GM23248 (cell line): ENCODE data around the gene PIH1D1. TPM values are rescaled to one million over a fixed set of nuclear protein-coding genes. Genes with fewer than 3 reads are reported as not detected.

ENCODE experiments used
- DNase-seq: peaks from one replicate; pipeline ENCODE4 v3.0.0-alpha.2; 2015
- H2AFZ ChIP-seq: fragments of 200-600 bp; sonication (generic); 2 replicates; pipeline ENCODE4 v1.6.1; 2016; ENCODE audit warnings: antibody characterized with exemption
- H3F3A ChIP-seq: fragments of 200-600 bp; sonication (generic); 2 replicates; pipeline ENCODE4 v1.6.1; 2016; ENCODE audit warnings: mild to moderate bottlenecking, antibody characterized with exemption, mixed run types; ENCODE audit not compliant: insufficient read depth
- H3K27ac ChIP-seq: fragments of 200-600 bp; sonication (generic); 2 replicates; pipeline ENCODE4 v1.5.1; 2016; ENCODE audit warnings: mild to moderate bottlenecking
- H3K27me3 ChIP-seq: fragments of 200-600 bp; sonication (generic); replicated peaks from 2 replicates; pipeline ENCODE4 v1.6.1; 2016; ENCODE audit warnings: mild to moderate bottlenecking; ENCODE audit not compliant: insufficient read depth
- H3K36me3 ChIP-seq: fragments of 200-600 bp; sonication (generic); 2 replicates; pipeline ENCODE4 v1.6.1; 2016; ENCODE audit warnings: low read depth, mild to moderate bottlenecking
- H3K4me1 ChIP-seq: fragments of 200-600 bp; sonication (generic); 2 replicates; pipeline ENCODE4 v1.6.1; 2016; ENCODE audit warnings: mild to moderate bottlenecking; ENCODE audit not compliant: insufficient read depth
- H3K4me2 ChIP-seq: fragments of 200-600 bp; sonication (generic); one replicate; pipeline ENCODE4 v1.6.1; 2016; ENCODE audit warnings: mild to moderate bottlenecking; ENCODE audit not compliant: unreplicated experiment
- H3K4me3 ChIP-seq: fragments of 200-600 bp; sonication (generic); 2 replicates; pipeline ENCODE4 v1.5.1; 2016; ENCODE audit warnings: mild to moderate bottlenecking
- H3K79me2 ChIP-seq: fragments of 200-600 bp; sonication (generic); 2 replicates; pipeline ENCODE4 v1.6.1; 2016; ENCODE audit warnings: mild to moderate bottlenecking; ENCODE audit not compliant: insufficient read depth
- H3K9ac ChIP-seq: fragments of 200-600 bp; sonication (generic); 2 replicates; pipeline ENCODE4 v1.6.1; 2016; ENCODE audit warnings: mild to moderate bottlenecking
- H3K9me2 ChIP-seq: fragments of 200-600 bp; sonication (generic); 2 replicates; pipeline ENCODE4 v1.6.1; 2016; ENCODE audit warnings: mixed run types, mild to moderate bottlenecking, moderate library complexity; ENCODE audit not compliant: insufficient read depth
- H3K9me3 ChIP-seq: fragments of 200-600 bp; sonication (generic); one replicate; pipeline ENCODE4 v1.6.1; 2017; ENCODE audit warnings: low read depth
- H4K20me1 ChIP-seq: fragments of 200-600 bp; sonication (generic); 2 replicates; pipeline ENCODE4 v1.6.0; 2016; ENCODE audit not compliant: insufficient read depth
- EZH2 ChIP-seq: fragments of 200-600 bp; sonication (generic); IDR thresholded peaks from 2 replicates; pipeline ENCODE4 v1.6.1; 2018; ENCODE audit warnings: antibody characterized with exemption, mild to moderate bottlenecking; ENCODE audit not compliant: insufficient read depth, poor library complexity, severe bottlenecking
- EZH2phosphoT487 ChIP-seq: fragments of 200-600 bp; sonication (generic); IDR thresholded peaks from 2 replicates; pipeline ENCODE4 v1.6.1; 2018; ENCODE audit warnings: antibody characterized with exemption, moderate library complexity, mild to moderate bottlenecking, low read depth; ENCODE audit not compliant: insufficient read depth
- WGBS, 2 experiments: methylation state at CpG; one replicate each; pipeline ENCODE4 v1.1.6; 2015 to 2017; ENCODE audit warnings: low lambda C conversion rate in 2 of 2, low coverage in 1 of 2; ENCODE audit errors: missing lambda C conversion rate in 2 of 2; 5-methylcytosine and 5-hydroxymethylcytosine counted together
- in situ Hi-C: fragments of 300-500 bp; cut with MboI; formaldehyde crosslinking; loops from 2 replicates; pipeline ENCODE4 v1.15.0; 2020
- polyA plus RNA-seq: library from polyadenylated mRNA; unstranded; fragments of >200 nt; fragmentation: Nextera tagmentation; extraction: Ambion mirVana; gene quantifications from 2 replicates; pipeline ENCODE4 v1.2.1, GENCODE V29; 2016
- total RNA-seq: library from RNA; depleted of rRNA; stranded (reverse); fragments of >200 nt; shearing (Covaris generic); gene quantifications from 2 replicates; pipeline ENCODE4 v1.2.3, GENCODE V29; 2014

PIH1D1 gene
- total and polyA plus RNA-seq, 2 experiments from 2014 or later, result 73.5 to 90.2 TPM

DNA sequence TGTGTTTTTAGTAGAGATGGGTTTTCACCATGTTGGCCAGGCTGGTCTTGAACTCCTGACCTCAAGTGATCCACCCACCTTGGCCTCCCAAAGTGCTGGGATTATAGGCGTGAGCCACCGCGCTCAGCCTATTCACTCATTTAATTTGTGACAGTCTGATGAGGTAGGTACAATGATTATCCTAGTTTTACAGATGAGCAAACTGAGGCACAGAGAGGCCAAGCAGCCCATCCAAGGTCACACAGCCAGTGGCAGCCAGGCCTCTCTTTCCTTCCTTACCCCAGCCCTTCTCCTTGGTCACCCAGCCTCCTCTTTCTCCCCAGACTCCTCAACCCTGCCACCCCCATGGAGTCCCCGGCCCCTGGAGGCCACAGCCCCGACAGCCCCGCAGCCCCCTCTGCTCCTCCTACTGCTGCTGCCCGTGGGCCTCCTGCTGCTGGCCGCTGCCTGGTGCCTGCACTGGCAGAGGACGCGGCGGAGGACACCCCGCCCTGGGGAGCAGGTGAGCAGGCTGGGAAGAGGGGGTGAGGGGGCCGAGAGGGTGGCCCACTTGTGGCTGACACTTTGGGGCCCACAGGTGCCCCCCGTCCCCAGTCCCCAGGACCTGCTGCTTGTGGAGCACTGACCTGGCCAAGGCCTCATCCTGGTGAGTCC, 28.5 kb upstream of the PIH1D1 start:
- Histone ChIP-seq H3K9me3 (no peaks in the 10 kb centered on the region), H3K4me2 (no peak overlapping the region), H3K36me3 (no peaks in the 10 kb centered on the region), H3K9ac (no peak overlapping the region), H2AFZ (no peak overlapping the region), H3K9me2 (no peaks in the 10 kb centered on the region), H3K4me3 (no peak overlapping the region), H3K27me3 (no peaks in the 10 kb centered on the region), H3K4me1 (no peaks in the 10 kb centered on the region), H4K20me1 (no peaks in the 10 kb centered on the region), H3F3A (no peaks in the 10 kb centered on the region), H3K27ac (no peak overlapping the region), H3K79me2 (no peaks in the 10 kb centered on the region)
- in situ Hi-C loops, result no loop called here
- WGBS, 2 experiments, result 93 to 98% methylated on average over 8 to 14 of the region's 14 CpGs
- DNase-seq, result no peak
- no peak for TF ChIP-seq EZH2phosphoT487
- TF ChIP-seq EZH2, result no peak

GRCh38 chr19:49475995-49476880, 24.6 kb upstream of the PIH1D1 start:
- no peak overlapping the region for H3K4me2 ChIP-seq
- no peak overlapping the region for H3K4me3 ChIP-seq
- peaks cover 4% of the 10 kb centered on the region for H3K4me1 ChIP-seq
- no peaks in the 10 kb centered on the region for H3K36me3 ChIP-seq
- no peaks in the 10 kb centered on the region for H3K79me2 ChIP-seq
- DNase-seq, result peak; percentile 64
- no peaks in the 10 kb centered on the region for H3F3A ChIP-seq
- H3K9me3 ChIP-seq, result no peaks in the 10 kb centered on the region
- WGBS, 2 experiments, result 49 to 50% methylated on average over 25 to 27 of the region's 27 CpGs
- H3K9me2 ChIP-seq, result no peaks in the 10 kb centered on the region
- H3K9ac ChIP-seq, result no peak overlapping the region
- H3K27me3 ChIP-seq, result no peaks in the 10 kb centered on the region
- TF ChIP-seq EZH2phosphoT487 (no peak), EZH2 (no peak)
- H3K27ac ChIP-seq, result no peak overlapping the region
- no peaks in the 10 kb centered on the region for H4K20me1 ChIP-seq
- no peak overlapping the region for H2AFZ ChIP-seq
- in situ Hi-C loops, result no loop called here

DNA sequence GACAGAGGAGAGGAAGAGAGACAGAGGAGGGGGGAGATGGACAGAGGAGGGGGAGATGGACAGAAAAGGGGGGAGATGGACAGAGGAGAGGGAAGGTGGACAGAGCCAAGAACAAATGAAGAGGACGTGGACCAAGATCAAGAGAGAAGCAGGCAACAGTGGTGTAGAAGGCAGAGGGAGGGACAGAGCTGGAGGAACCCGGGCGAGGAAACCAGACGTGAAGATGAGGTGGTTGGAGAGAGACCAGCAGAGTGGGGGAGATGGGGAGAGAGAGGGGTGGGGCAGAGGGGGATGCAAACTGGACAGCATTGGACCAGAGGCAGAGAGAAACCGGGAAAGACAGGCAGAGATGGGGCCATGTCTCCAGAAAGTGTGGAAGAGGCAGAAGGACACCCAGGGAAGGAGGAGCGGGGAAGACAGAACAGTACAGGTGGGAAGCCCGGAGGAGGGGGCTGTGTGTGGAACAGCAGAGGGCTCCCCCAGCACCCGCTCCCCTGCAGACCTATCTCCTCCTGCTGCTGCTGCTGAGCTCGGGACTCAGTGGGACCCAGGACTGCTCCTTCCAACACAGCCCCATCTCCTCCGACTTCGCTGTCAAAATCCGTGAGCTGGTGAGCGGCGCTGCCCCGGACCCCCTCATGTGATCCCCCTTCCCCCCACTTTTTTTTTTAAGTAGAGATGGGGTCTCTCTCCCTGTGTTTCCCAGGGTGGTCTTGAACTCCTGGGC, 23.7 kb upstream of the PIH1D1 start:
- no peaks in the 10 kb centered on the region for H3K9me2 ChIP-seq
- WGBS, 2 experiments, result 38 to 49% methylated on average over 8 to 15 of the region's 15 CpGs
- peak; percentile 46 for DNase-seq
- peak overlapping the region; percentile 99; the same call in 1 of the 2 replicates for H3K4me3 ChIP-seq
- H3K36me3 ChIP-seq, result no peaks in the 10 kb centered on the region
- peak overlapping the region; percentile 96; the same call in 1 of the 2 replicates for H2AFZ ChIP-seq
- H3K4me1 ChIP-seq, result peaks cover 4% of the 10 kb centered on the region
- H3K4me2 ChIP-seq, result peak overlapping the region; percentile 95
- no peak overlapping the region; the same call in 1 of the 2 replicates for H3K9ac ChIP-seq
- no peak overlapping the region for H3K27ac ChIP-seq
- in situ Hi-C loops, result no loop called here
- H4K20me1 ChIP-seq, result no peaks in the 10 kb centered on the region
- no peak for TF ChIP-seq EZH2phosphoT487
- no peak for TF ChIP-seq EZH2
- H3F3A ChIP-seq, result no peaks in the 10 kb centered on the region
- no peaks in the 10 kb centered on the region for H3K79me2 ChIP-seq
- no peaks in the 10 kb centered on the region for H3K27me3 ChIP-seq
- H3K9me3 ChIP-seq, result no peaks in the 10 kb centered on the region

DNA sequence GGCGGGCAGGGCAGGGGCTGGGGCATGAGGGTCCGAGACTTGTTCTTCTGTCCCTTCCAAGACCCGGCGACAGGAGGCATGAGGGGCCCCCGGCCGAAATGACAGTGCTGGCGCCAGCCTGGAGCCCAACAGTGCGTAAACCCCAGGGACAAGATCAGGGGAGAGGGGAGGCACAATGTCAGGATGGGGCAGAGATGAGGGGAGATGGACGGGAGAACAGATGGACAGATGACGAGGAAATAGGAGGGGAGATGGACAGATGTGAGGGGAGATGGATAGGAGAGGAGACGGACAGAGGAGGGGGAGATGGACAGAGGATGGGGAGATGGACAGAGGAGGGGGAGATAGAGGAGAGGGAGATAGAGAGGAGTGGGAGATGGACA, 22.9 kb upstream of the PIH1D1 start:
- no peak for DNase-seq
- Histone ChIP-seq H3K9me3 (no peaks in the 10 kb centered on the region), H3F3A (no peaks in the 10 kb centered on the region), H3K9me2 (no peaks in the 10 kb centered on the region), H3K36me3 (no peaks in the 10 kb centered on the region), H3K4me1 (peaks cover 4% of the 10 kb centered on the region), H3K4me3 (peak overlapping the region; percentile 99), H2AFZ (peak overlapping the region; percentile 96), H4K20me1 (no peaks in the 10 kb centered on the region), H3K4me2 (peak overlapping the region; percentile 95), H3K9ac (peak overlapping the region; percentile 92), H3K79me2 (no peaks in the 10 kb centered on the region), H3K27me3 (no peaks in the 10 kb centered on the region), H3K27ac (no peak overlapping the region)
- no peak for TF ChIP-seq EZH2phosphoT487
- in situ Hi-C loops, result no loop called here
- WGBS, 2 experiments, result 1 to 3% methylated on average over 8 to 11 of the region's 11 CpGs
